Measurements from ENCODE around the gene RMND5B. TPM values are rescaled to one million over a fixed set of nuclear protein-coding genes. Genes with fewer than 3 reads are reported as not detected.

The RMND5B gene
- polyA plus RNA-seq, 1 of the 3 experiments (the other 2 are of a cell fraction), result 42.8 TPM

GRCh38 chr5:178081571-178082243, 49.1 kb upstream of the RMND5B start (continued):
- no peak for TF ChIP-seq REST (IDR thresholded peaks at IDR 0.05; ENCODE audit: low read depth, low read length)
- TF ChIP-seq MAX (IDR thresholded peaks at IDR 0.05; ENCODE audit: low read depth), result no peak
- TF ChIP-seq NFIC (IDR thresholded peaks at IDR 0.05; ENCODE audit: borderline replicate concordance), result no peak

- H3K9ac ChIP-seq, result no peak overlapping the region
- CTCF ChIA-PET, result interaction anchor here (1.5 to 1.6 kb wide), 2 partner anchors 8 to 37 kb away, joined by 3 to 10 read pairs; no protein-coding TSS in a partner anchor
- DNase-seq, result no peak
Measured at GRCh38 chr5:178083922-178084321, 46.9 kb upstream of the RMND5B start.

More at GRCh38 chr5:178083922-178084321, 46.9 kb upstream of the RMND5B start:
- no peaks in the 10 kb centered on the region for H3K9me2 ChIP-seq
- WGBS (ENCODE audit: low lambda C conversion rate), result 77% methylated on average over 6 of the region's 6 CpGs
- no peaks in the 10 kb centered on the region for H3K36me3 ChIP-seq (replicated peaks in 1 of 2; ENCODE audit: control insufficient read depth in 1 of 2, insufficient read depth in 2 of 2, low read length in 1 of 2)
- TF ChIP-seq IRF3 (IDR thresholded peaks at IDR 0.05; ENCODE audit: low read depth, low read length) (no peak), FOSL2 (IDR thresholded peaks at IDR 0.05; ENCODE audit: borderline replicate concordance, low read depth) (no peak), EP300 (IDR thresholded peaks at IDR 0.05; ENCODE audit: borderline replicate concordance in 1 of 2, low read depth in 1 of 2, low read length in 1 of 2) (no peak), REST (IDR thresholded peaks at IDR 0.05; ENCODE audit: low read depth, low read length) (no peak), PBX3 (IDR thresholded peaks at IDR 0.05) (no peak), TCF12 (IDR thresholded peaks at IDR 0.05) (no peak), SMC3 (IDR thresholded peaks at IDR 0.05; ENCODE audit: low read depth, low read length) (no peak), RFX5 (IDR thresholded peaks at IDR 0.05; ENCODE audit: low read length) (no peak), TEAD4 (IDR thresholded peaks at IDR 0.05; ENCODE audit: borderline replicate concordance, insufficient read depth) (no peak), RAD21 (IDR thresholded peaks at IDR 0.05; ENCODE audit: low read length) (no peak), EZH2phosphoT487 (IDR thresholded peaks at IDR 0.05; ENCODE audit: borderline replicate concordance, low read depth) (no peak), ZBTB33 (IDR thresholded peaks at IDR 0.05; ENCODE audit: borderline replicate concordance, low read depth) (no peak), SIN3A (IDR thresholded peaks at IDR 0.05; ENCODE audit: borderline replicate concordance, low read depth, low read length) (no peak), CHD2 (IDR thresholded peaks at IDR 0.05; ENCODE audit: low read length, partially characterized antibody) (no peak), GABPA (IDR thresholded peaks at IDR 0.05; ENCODE audit: low read depth) (no peak), NRF1 (IDR thresholded peaks at IDR 0.05; ENCODE audit: low read depth, low read length) (no peak), POLR2AphosphoS5 (IDR thresholded peaks at IDR 0.05; ENCODE audit: low read depth, low read length) (no peak)
- POLR2A ChIA-PET, result no interaction called here
- peaks cover 0 to 7% of the 10 kb centered on the region in 2 experiments; a peak in 1 of 4 replicates for H3K4me1 ChIP-seq (ENCODE audit: control insufficient read depth in 1 of 2, insufficient read depth in 2 of 2, low read depth in 1 of 2, low read length in 1 of 2)
- H3K9me3 ChIP-seq, result no peaks in the 10 kb centered on the region
- no peak overlapping the region for H3K4me2 ChIP-seq
- H2AFZ ChIP-seq (ENCODE audit: low read depth), result no peak overlapping the region
- no peak overlapping the region for H3K27ac ChIP-seq (ENCODE audit: low read depth in 2 of 2, low read length in 1 of 2)
- no peaks in the 10 kb centered on the region for H3K79me2 ChIP-seq (ENCODE audit: insufficient read depth)
- H3K4me3 ChIP-seq (ENCODE audit: low read depth in 2 of 2, low read length in 1 of 2), result no peak overlapping the region
- H3K27me3 ChIP-seq (ENCODE audit: insufficient read depth), result no peaks in the 10 kb centered on the region
- no peaks in the 10 kb centered on the region for H4K20me1 ChIP-seq (ENCODE audit: insufficient read depth)
- H3F3A ChIP-seq (replicated peaks; ENCODE audit: insufficient read depth), result no peaks in the 10 kb centered on the region
